ENCODE data around the gene NACA2.

The NACA2 gene

GRCh38 chr17:61627125-61627524, 36.1 kb upstream of the NACA2 start:
- no peaks in the 10 kb centered on the region for H3K36me3 ChIP-seq (ENCODE audit: control insufficient read depth, insufficient read depth, low read length)
- H3K4me3 ChIP-seq (ENCODE audit: insufficient read depth, low read depth, low read length) = no peak overlapping the region
- no peaks in the 10 kb centered on the region for H3K9me3 ChIP-seq (ENCODE audit: control insufficient read depth, low read length)
- no peaks in the 10 kb centered on the region for H3K27me3 ChIP-seq (ENCODE audit: control insufficient read depth, insufficient read depth, low read length, poor library complexity, severe bottlenecking)
- H3K27ac ChIP-seq (ENCODE audit: insufficient read depth, low read depth, low read length, poor library complexity, severe bottlenecking) = no peak overlapping the region
- no peaks in the 10 kb centered on the region for H3K4me1 ChIP-seq (ENCODE audit: control insufficient read depth, insufficient read depth, low read length)

GRCh38 chr17:61625564-61625963, 34.5 kb upstream of the NACA2 start:
- no peaks in the 10 kb centered on the region for H3K36me3 ChIP-seq (ENCODE audit: control insufficient read depth, insufficient read depth, low read length)
- no peak overlapping the region for H3K27ac ChIP-seq (ENCODE audit: insufficient read depth, low read depth, low read length, poor library complexity, severe bottlenecking)
- no peaks in the 10 kb centered on the region for H3K9me3 ChIP-seq (ENCODE audit: control insufficient read depth, low read length)
- H3K4me3 ChIP-seq (ENCODE audit: insufficient read depth, low read depth, low read length) = no peak overlapping the region
- H3K27me3 ChIP-seq (ENCODE audit: control insufficient read depth, insufficient read depth, low read length, poor library complexity, severe bottlenecking) = no peaks in the 10 kb centered on the region
- 94 to 98% methylated on average over 5 of the region's 5 CpGs for WGBS, 2 experiments
- H3K4me1 ChIP-seq (ENCODE audit: control insufficient read depth, insufficient read depth, low read length) = no peaks in the 10 kb centered on the region

GRCh38 chr17:61624951-61625350, 33.9 kb upstream of the NACA2 start:
- H3K9me3 ChIP-seq (ENCODE audit: control insufficient read depth, low read length) = no peaks in the 10 kb centered on the region
- H3K27me3 ChIP-seq (ENCODE audit: control insufficient read depth, insufficient read depth, low read length, poor library complexity, severe bottlenecking) = no peaks in the 10 kb centered on the region
- no peak overlapping the region for H3K27ac ChIP-seq (ENCODE audit: insufficient read depth, low read depth, low read length, poor library complexity, severe bottlenecking)
- no peak overlapping the region for H3K4me3 ChIP-seq (ENCODE audit: insufficient read depth, low read depth, low read length)
- no peaks in the 10 kb centered on the region for H3K36me3 ChIP-seq (ENCODE audit: control insufficient read depth, insufficient read depth, low read length)
- H3K4me1 ChIP-seq (ENCODE audit: control insufficient read depth, insufficient read depth, low read length) = no peaks in the 10 kb centered on the region
- 93 to 100% methylated on average over 1 of the region's 1 CpG for WGBS, 2 experiments

- no peaks in the 10 kb centered on the region for H3K4me1 ChIP-seq (ENCODE audit: control insufficient read depth, insufficient read depth, low read length)
- no peaks in the 10 kb centered on the region for H3K36me3 ChIP-seq (ENCODE audit: control insufficient read depth, insufficient read depth, low read length)
- no peaks in the 10 kb centered on the region for H3K27me3 ChIP-seq (ENCODE audit: control insufficient read depth, insufficient read depth, low read length, poor library complexity, severe bottlenecking)
- peaks cover 6% of the 10 kb centered on the region for H3K9me3 ChIP-seq (ENCODE audit: control insufficient read depth, low read length)
- H3K4me3 ChIP-seq (ENCODE audit: insufficient read depth, low read depth, low read length) = no peak overlapping the region
- no peak overlapping the region for H3K27ac ChIP-seq (ENCODE audit: insufficient read depth, low read depth, low read length, poor library complexity, severe bottlenecking)
- WGBS, 2 experiments = 95 to 96% methylated on average over 2 of the region's 2 CpGs
Observed at GRCh38 chr17:61621317-61621716, 30.3 kb upstream of the NACA2 start.

- WGBS, 2 experiments = 100% methylated on average over 1 of the region's 1 CpG; no CpG with 5 or more reads in 1 of the 2 experiments
- no peaks in the 10 kb centered on the region for H3K4me1 ChIP-seq (ENCODE audit: control insufficient read depth, insufficient read depth, low read length)
- H3K36me3 ChIP-seq (ENCODE audit: control insufficient read depth, insufficient read depth, low read length) = no peaks in the 10 kb centered on the region
- H3K9me3 ChIP-seq (ENCODE audit: control insufficient read depth, low read length) = peaks cover 6% of the 10 kb centered on the region
- H3K4me3 ChIP-seq (ENCODE audit: insufficient read depth, low read depth, low read length) = no peak overlapping the region
- H3K27ac ChIP-seq (ENCODE audit: insufficient read depth, low read depth, low read length, poor library complexity, severe bottlenecking) = no peak overlapping the region
- no peaks in the 10 kb centered on the region for H3K27me3 ChIP-seq (ENCODE audit: control insufficient read depth, insufficient read depth, low read length, poor library complexity, severe bottlenecking)
Observed at GRCh38 chr17:61619953-61620352, 28.9 kb upstream of the NACA2 start.

GRCh38 chr17:61619493-61619892, 28.5 kb upstream of the NACA2 start:
- WGBS, 2 experiments = 91% methylated on average over 1 of the region's 1 CpG; no CpG with 5 or more reads in 1 of the 2 experiments
- no peak overlapping the region for H3K27ac ChIP-seq (ENCODE audit: insufficient read depth, low read depth, low read length, poor library complexity, severe bottlenecking)
- no peaks in the 10 kb centered on the region for H3K27me3 ChIP-seq (ENCODE audit: control insufficient read depth, insufficient read depth, low read length, poor library complexity, severe bottlenecking)
- no peaks in the 10 kb centered on the region for H3K36me3 ChIP-seq (ENCODE audit: control insufficient read depth, insufficient read depth, low read length)
- no peak overlapping the region for H3K4me3 ChIP-seq (ENCODE audit: insufficient read depth, low read depth, low read length)
- H3K9me3 ChIP-seq (ENCODE audit: control insufficient read depth, low read length) = peaks cover 6% of the 10 kb centered on the region
- no peaks in the 10 kb centered on the region for H3K4me1 ChIP-seq (ENCODE audit: control insufficient read depth, insufficient read depth, low read length)

- Histone ChIP-seq H3K27me3 (ENCODE audit: control insufficient read depth, insufficient read depth, low read length, poor library complexity, severe bottlenecking) (no peaks in the 10 kb centered on the region), H3K36me3 (ENCODE audit: control insufficient read depth, insufficient read depth, low read length) (no peaks in the 10 kb centered on the region), H3K4me3 (ENCODE audit: insufficient read depth, low read depth, low read length) (no peak overlapping the region), H3K27ac (ENCODE audit: insufficient read depth, low read depth, low read length, poor library complexity, severe bottlenecking) (no peak overlapping the region), H3K4me1 (ENCODE audit: control insufficient read depth, insufficient read depth, low read length) (no peaks in the 10 kb centered on the region), H3K9me3 (ENCODE audit: control insufficient read depth, low read length) (peaks cover 6% of the 10 kb centered on the region)
- 100% methylated on average over 1 of the region's 1 CpG; no CpG with 5 or more reads in 1 of the 2 experiments for WGBS, 2 experiments
Observed at GRCh38 chr17:61618950-61619349, 27.9 kb upstream of the NACA2 start.

- H3K27me3 ChIP-seq (ENCODE audit: control insufficient read depth, insufficient read depth, low read length, poor library complexity, severe bottlenecking) = no peaks in the 10 kb centered on the region
- H3K9me3 ChIP-seq (ENCODE audit: control insufficient read depth, low read length) = peaks cover 6% of the 10 kb centered on the region
- no peaks in the 10 kb centered on the region for H3K4me1 ChIP-seq (ENCODE audit: control insufficient read depth, insufficient read depth, low read length)
- no peaks in the 10 kb centered on the region for H3K36me3 ChIP-seq (ENCODE audit: control insufficient read depth, insufficient read depth, low read length)
- H3K4me3 ChIP-seq (ENCODE audit: insufficient read depth, low read depth, low read length) = no peak overlapping the region
- H3K27ac ChIP-seq (ENCODE audit: insufficient read depth, low read depth, low read length, poor library complexity, severe bottlenecking) = no peak overlapping the region
- 91 to 97% methylated on average over 4 of the region's 4 CpGs for WGBS, 2 experiments
Observed at GRCh38 chr17:61617330-61617729, 26.3 kb upstream of the NACA2 start.

GRCh38 chr17:61616783-61617182, 25.8 kb upstream of the NACA2 start:
- H3K9me3 ChIP-seq (ENCODE audit: control insufficient read depth, low read length) = peaks cover 6% of the 10 kb centered on the region
- H3K4me1 ChIP-seq (ENCODE audit: control insufficient read depth, insufficient read depth, low read length) = no peaks in the 10 kb centered on the region
- no peak overlapping the region for H3K27ac ChIP-seq (ENCODE audit: insufficient read depth, low read depth, low read length, poor library complexity, severe bottlenecking)
- H3K36me3 ChIP-seq (ENCODE audit: control insufficient read depth, insufficient read depth, low read length) = no peaks in the 10 kb centered on the region
- H3K4me3 ChIP-seq (ENCODE audit: insufficient read depth, low read depth, low read length) = no peak overlapping the region
- WGBS, 2 experiments = 100% methylated on average over 1 of the region's 1 CpG; no CpG with 5 or more reads in 1 of the 2 experiments
- H3K27me3 ChIP-seq (ENCODE audit: control insufficient read depth, insufficient read depth, low read length, poor library complexity, severe bottlenecking) = no peaks in the 10 kb centered on the region

GRCh38 chr17:61614219-61614618, 23.2 kb upstream of the NACA2 start:
- Histone ChIP-seq H3K27ac (ENCODE audit: insufficient read depth, low read depth, low read length, poor library complexity, severe bottlenecking) (no peak overlapping the region), H3K9me3 (ENCODE audit: control insufficient read depth, low read length) (peaks cover 4% of the 10 kb centered on the region), H3K36me3 (ENCODE audit: control insufficient read depth, insufficient read depth, low read length) (no peaks in the 10 kb centered on the region), H3K4me3 (ENCODE audit: insufficient read depth, low read depth, low read length) (no peak overlapping the region), H3K4me1 (ENCODE audit: control insufficient read depth, insufficient read depth, low read length) (no peaks in the 10 kb centered on the region), H3K27me3 (ENCODE audit: control insufficient read depth, insufficient read depth, low read length, poor library complexity, severe bottlenecking) (no peaks in the 10 kb centered on the region)

GRCh38 chr17:61611323-61611722, 20.3 kb upstream of the NACA2 start:
- Histone ChIP-seq H3K9me3 (ENCODE audit: control insufficient read depth, low read length) (no peaks in the 10 kb centered on the region), H3K4me3 (ENCODE audit: insufficient read depth, low read depth, low read length) (no peak overlapping the region), H3K27ac (ENCODE audit: insufficient read depth, low read depth, low read length, poor library complexity, severe bottlenecking) (no peak overlapping the region), H3K36me3 (ENCODE audit: control insufficient read depth, insufficient read depth, low read length) (no peaks in the 10 kb centered on the region), H3K4me1 (ENCODE audit: control insufficient read depth, insufficient read depth, low read length) (no peaks in the 10 kb centered on the region), H3K27me3 (ENCODE audit: control insufficient read depth, insufficient read depth, low read length, poor library complexity, severe bottlenecking) (no peaks in the 10 kb centered on the region)
- 83 to 94% methylated on average over 2 to 4 of the region's 6 CpGs for WGBS, 2 experiments
